Trophoblast cell (in vitro differentiated cells and primary cell): ENCODE measurements around the gene RASSF4.

Source experiments
- DNase-seq, 2 donors: peaks; one replicate each; pipeline ENCODE4 v3.0.0-alpha.2; 2016
- H2AFZ ChIP-seq: 2 replicates; pipeline ENCODE4 v1.6.1; 2013; ENCODE audit warnings: low read length, moderate library complexity, mild to moderate bottlenecking; ENCODE audit not compliant: insufficient read depth, poor library complexity
- H2AK5ac ChIP-seq: 2 replicates; pipeline ENCODE4 v1.6.1; 2013; ENCODE audit warnings: mild to moderate bottlenecking, low read length
- H2BK120ac ChIP-seq: 2 replicates; pipeline ENCODE4 v1.6.1; 2013; ENCODE audit warnings: low read length, mild to moderate bottlenecking, moderate library complexity; ENCODE audit not compliant: insufficient read depth, poor library complexity
- H2BK12ac ChIP-seq: 2 replicates; pipeline ENCODE4 v1.6.1; 2013; ENCODE audit warnings: mild to moderate bottlenecking, low read length, moderate library complexity
- H2BK5ac ChIP-seq: 2 replicates; pipeline ENCODE4 v1.6.1; 2013; ENCODE audit warnings: low read length, low read depth, moderate library complexity, mild to moderate bottlenecking; ENCODE audit not compliant: poor library complexity
- H3K14ac ChIP-seq: 2 replicates; pipeline ENCODE4 v1.6.1; 2013; ENCODE audit warnings: mild to moderate bottlenecking, low read length
- H3K18ac ChIP-seq: 2 replicates; pipeline ENCODE4 v1.6.1; 2013; ENCODE audit warnings: mild to moderate bottlenecking, low read length
- H3K23ac ChIP-seq: 2 replicates; pipeline ENCODE4 v1.6.1; 2013; ENCODE audit warnings: low read length
- H3K27ac ChIP-seq: 2 replicates; pipeline ENCODE4 v1.5.1; 2013; ENCODE audit warnings: low read depth, mild to moderate bottlenecking, inconsistent platforms, low read length, moderate library complexity
- H3K27me3 ChIP-seq: 2 replicates; pipeline ENCODE4 v1.6.1; 2013; ENCODE audit warnings: inconsistent platforms, mild to moderate bottlenecking, low read length, moderate library complexity; ENCODE audit not compliant: insufficient read depth
- H3K36me3 ChIP-seq, 2 experiments: 1 replicate in 1 of 2; 2 replicates in 1 of 2; pipeline ENCODE4 v1.6.1; 2013; ENCODE audit warnings: low read length in 2 of 2, mild to moderate bottlenecking in 2 of 2, moderate library complexity in 1 of 2; ENCODE audit not compliant: insufficient read depth in 2 of 2, control insufficient read depth in 1 of 2
- H3K4ac ChIP-seq: 2 replicates; pipeline ENCODE4 v1.6.1; 2013; ENCODE audit warnings: low read depth, mild to moderate bottlenecking, low read length, moderate library complexity
- H3K4me1 ChIP-seq, 2 experiments: 1 replicate in 1 of 2; 2 replicates in 1 of 2; pipeline ENCODE4 v1.6.1; 2013; ENCODE audit warnings: low read length in 2 of 2, mild to moderate bottlenecking in 2 of 2, moderate library complexity in 1 of 2; ENCODE audit not compliant: insufficient read depth in 2 of 2, control insufficient read depth in 1 of 2
- H3K4me2 ChIP-seq: 2 replicates; pipeline ENCODE4 v1.6.1; 2013; ENCODE audit warnings: inconsistent platforms, mild to moderate bottlenecking, low read length, moderate library complexity
- H3K4me3 ChIP-seq: 2 replicates; pipeline ENCODE4 v1.5.1; 2013; ENCODE audit warnings: mild to moderate bottlenecking, low read depth, low read length, inconsistent platforms
- H3K79me1 ChIP-seq: one replicate; pipeline ENCODE4 v1.6.1; 2013; ENCODE audit warnings: low read length
- H3K79me2 ChIP-seq: 2 replicates; pipeline ENCODE4 v1.6.1; 2013; ENCODE audit warnings: low read length, mild to moderate bottlenecking; ENCODE audit not compliant: control insufficient read depth, insufficient read depth, poor library complexity
- H3K9ac ChIP-seq: 2 replicates; pipeline ENCODE4 v1.6.1; 2013; ENCODE audit warnings: mild to moderate bottlenecking, low read length
- H3K9me3 ChIP-seq: 2 replicates; pipeline ENCODE4 v1.6.1; 2013; ENCODE audit warnings: low read depth, mild to moderate bottlenecking, control low read depth, inconsistent platforms, low read length; ENCODE audit not compliant: insufficient read depth
- H4K12ac ChIP-seq: 2 replicates; pipeline ENCODE4 v1.6.1; 2013; ENCODE audit warnings: low read depth, mild to moderate bottlenecking, low read length, moderate library complexity
- H4K8ac ChIP-seq: 2 replicates; pipeline ENCODE4 v1.6.1; 2013; ENCODE audit warnings: low read depth, mild to moderate bottlenecking, low read length, moderate library complexity
- H4K91ac ChIP-seq: one replicate; pipeline ENCODE4 v1.6.1; 2013; ENCODE audit warnings: low read depth, mild to moderate bottlenecking, low read length, moderate library complexity
- WGBS: extraction: QIAGEN DNeasy Blood & Tissue Kit; methylation state at CpG from one replicate; pipeline ENCODE4 v1.1.7; 2013; ENCODE audit warnings: missing lambda C conversion rate; ENCODE audit not compliant: insufficient read length, insufficient coverage; ENCODE audit errors: extremely low coverage; 5-methylcytosine and 5-hydroxymethylcytosine counted together

RASSF4 gene

DNA sequence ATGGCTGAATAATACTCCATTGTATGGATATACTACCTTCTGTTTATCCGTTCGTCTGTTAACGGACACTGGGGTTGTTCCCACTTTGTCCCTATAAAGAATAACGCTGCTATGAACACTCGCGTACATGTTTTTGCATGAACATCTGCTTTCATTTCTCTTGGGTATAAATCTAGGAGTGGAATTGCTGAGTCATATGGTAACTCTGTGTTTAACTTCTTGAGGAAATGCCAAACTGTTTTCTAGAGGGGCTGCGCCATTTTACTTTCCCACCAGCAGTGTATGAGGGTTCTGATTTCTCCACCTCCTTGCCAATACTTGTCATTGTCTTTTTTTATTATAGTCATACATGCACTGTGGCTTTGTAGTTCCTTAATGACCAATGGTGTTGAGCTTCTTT is 20.6 kb upstream of the RASSF4 start:
- no peak for DNase-seq
- Histone ChIP-seq H2BK120ac (no peak overlapping the region), H3K14ac (no peak overlapping the region), H3K18ac (no peak overlapping the region), H3K9ac (no peak overlapping the region), H4K8ac (no peak overlapping the region), H3K79me2 (peaks cover 2% of the 10 kb centered on the region), H4K91ac (no peak overlapping the region), H2BK12ac (no peak overlapping the region), H4K12ac (no peak overlapping the region), H2AFZ (no peak overlapping the region), H3K4me3 (no peak overlapping the region), H3K79me1 (peaks cover 16% of the 10 kb centered on the region), H3K4me1 (peaks cover 15 to 20% of the 10 kb centered on the region in 2 experiments), H2BK5ac (no peak overlapping the region), H3K36me3 (no peaks in the 10 kb centered on the region), H3K4me2 (no peak overlapping the region), H2AK5ac (no peak overlapping the region), H3K27ac (no peak overlapping the region), H3K27me3 (no peaks in the 10 kb centered on the region), H3K23ac (no peak overlapping the region), H3K4ac (no peak overlapping the region), H3K9me3 (no peaks in the 10 kb centered on the region)
- no CpG with 5 or more reads among the region's 7 CpGs for WGBS

DNA sequence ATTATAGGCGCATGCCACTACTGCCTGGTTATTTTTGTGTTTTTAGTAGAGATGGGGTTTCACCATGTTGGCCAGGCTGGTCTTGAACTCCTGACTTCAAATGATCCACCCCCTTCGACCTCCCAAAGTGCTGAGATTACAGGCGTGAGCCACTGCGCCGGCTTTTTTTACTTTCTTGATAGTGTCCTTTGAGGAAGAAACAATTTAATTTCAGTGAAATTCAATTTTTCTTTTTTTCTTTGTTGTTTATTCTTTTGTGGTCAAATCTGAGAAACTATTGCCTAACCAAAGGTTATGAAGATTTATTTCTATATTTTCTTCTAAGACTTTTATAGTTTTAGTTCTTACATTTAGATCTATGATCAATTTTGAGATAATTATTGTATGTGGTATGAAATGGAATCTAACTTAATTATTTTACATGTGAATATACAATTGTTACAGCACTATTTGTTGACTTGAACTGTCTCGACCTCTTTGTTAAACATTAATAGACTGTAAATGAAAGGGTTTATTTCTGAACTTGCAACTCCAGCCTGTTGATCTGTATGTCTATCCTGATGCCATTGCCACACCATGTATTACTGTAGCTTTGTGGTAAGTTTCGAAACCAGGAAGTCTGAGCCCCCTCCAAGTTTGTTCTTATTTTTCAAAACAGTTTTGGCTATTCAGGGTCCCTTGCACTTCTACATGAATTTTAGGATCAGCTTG is 19.8 kb upstream of the RASSF4 start:
- Histone ChIP-seq H4K91ac (no peak overlapping the region), H3K27ac (no peak overlapping the region), H3K9ac (no peak overlapping the region), H3K9me3 (no peaks in the 10 kb centered on the region), H3K14ac (no peak overlapping the region), H2BK12ac (no peak overlapping the region), H3K4me1 (peaks cover 7 to 11% of the 10 kb centered on the region in 2 experiments), H2AK5ac (no peak overlapping the region), H4K8ac (no peak overlapping the region), H2BK120ac (no peak overlapping the region), H3K4me3 (no peak overlapping the region), H3K18ac (no peak overlapping the region), H4K12ac (no peak overlapping the region), H3K23ac (no peak overlapping the region), H2BK5ac (no peak overlapping the region), H3K36me3 (no peaks in the 10 kb centered on the region), H2AFZ (no peak overlapping the region), H3K79me1 (peaks cover 8% of the 10 kb centered on the region), H3K27me3 (no peaks in the 10 kb centered on the region), H3K79me2 (peaks cover 2% of the 10 kb centered on the region), H3K4ac (no peak overlapping the region), H3K4me2 (no peak overlapping the region)
- WGBS = no CpG with 5 or more reads among the region's 7 CpGs
- no peak for DNase-seq

DNA sequence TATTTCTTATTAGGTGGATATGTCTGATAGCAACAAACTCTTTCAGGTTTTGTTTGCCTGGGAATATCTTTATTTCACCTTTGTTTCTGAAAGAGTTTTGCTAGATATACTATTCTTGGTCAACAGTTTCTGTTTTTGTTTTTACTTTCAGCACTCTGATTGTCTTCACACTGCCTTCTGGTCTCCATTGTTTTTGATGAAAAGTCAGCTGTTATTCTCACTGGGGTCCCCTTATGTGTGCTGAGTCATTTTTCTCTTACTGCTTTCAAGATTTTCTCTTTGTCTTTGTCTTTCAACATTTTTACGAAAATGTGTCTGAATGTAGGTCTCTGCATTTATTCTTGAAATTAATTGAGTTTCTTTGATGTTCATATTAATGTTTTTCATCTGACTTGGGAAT is 15.2 kb upstream of the RASSF4 start:
- H3K79me1 ChIP-seq = no peaks in the 10 kb centered on the region
- H3K36me3 ChIP-seq = no peaks in the 10 kb centered on the region
- H3K14ac ChIP-seq = no peak overlapping the region
- no peak overlapping the region for H3K4me3 ChIP-seq
- no peak overlapping the region for H4K12ac ChIP-seq
- H3K9me3 ChIP-seq = no peaks in the 10 kb centered on the region
- H4K8ac ChIP-seq = no peak overlapping the region
- H3K4ac ChIP-seq = no peak overlapping the region
- H3K18ac ChIP-seq = no peak overlapping the region
- H3K23ac ChIP-seq = no peak overlapping the region
- WGBS = no CpG with 5 or more reads among the region's 1 CpG
- no peak overlapping the region for H2BK5ac ChIP-seq
- no peak overlapping the region for H2BK120ac ChIP-seq
- no peak overlapping the region for H4K91ac ChIP-seq
- no peak overlapping the region for H3K4me2 ChIP-seq
- DNase-seq = no peak
- peaks cover 10 to 17% of the 10 kb centered on the region in 2 experiments for H3K4me1 ChIP-seq
- H2BK12ac ChIP-seq = no peak overlapping the region
- H2AFZ ChIP-seq = no peak overlapping the region
- no peaks in the 10 kb centered on the region for H3K27me3 ChIP-seq
- no peak overlapping the region for H3K27ac ChIP-seq
- H3K9ac ChIP-seq = no peak overlapping the region
- H3K79me2 ChIP-seq = no peaks in the 10 kb centered on the region
- H2AK5ac ChIP-seq = no peak overlapping the region

DNA sequence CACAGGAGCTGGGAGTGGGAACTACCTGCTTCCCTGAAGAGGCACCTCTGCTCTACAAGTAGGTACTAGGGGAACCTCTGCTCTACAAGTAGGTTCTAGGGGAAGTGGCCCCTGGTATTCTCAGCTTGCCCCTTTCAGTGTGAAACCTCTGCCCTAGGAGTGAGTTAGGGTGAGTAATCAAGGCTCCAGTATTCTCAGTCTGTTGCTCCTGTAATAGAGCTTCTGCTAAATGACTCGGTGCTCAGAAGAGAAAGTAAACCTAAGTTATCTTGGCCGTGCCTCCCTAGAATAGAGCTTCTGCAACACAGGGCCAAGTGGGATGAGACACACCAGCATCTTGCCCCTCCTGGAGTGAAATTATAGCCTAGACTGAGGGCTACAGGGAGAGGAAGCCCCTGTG is 13.4 kb upstream of the RASSF4 start:
- H3K23ac ChIP-seq = no peak overlapping the region
- H4K91ac ChIP-seq = no peak overlapping the region
- H4K12ac ChIP-seq = no peak overlapping the region
- H3K4ac ChIP-seq = no peak overlapping the region
- H3K4me3 ChIP-seq = no peak overlapping the region
- H3K9me3 ChIP-seq = no peaks in the 10 kb centered on the region
- no peak overlapping the region for H3K27ac ChIP-seq
- peaks cover 13 to 22% of the 10 kb centered on the region in 2 experiments for H3K4me1 ChIP-seq
- H2AK5ac ChIP-seq = no peak overlapping the region
- no peak overlapping the region for H3K4me2 ChIP-seq
- peak overlapping the region; percentile 62 for H3K14ac ChIP-seq
- WGBS = no CpG with 5 or more reads among the region's 2 CpGs
- H3K36me3 ChIP-seq = no peaks in the 10 kb centered on the region
- H3K9ac ChIP-seq = no peak overlapping the region
- DNase-seq = no peak
- no peak overlapping the region for H2AFZ ChIP-seq
- no peak overlapping the region for H4K8ac ChIP-seq
- no peaks in the 10 kb centered on the region for H3K27me3 ChIP-seq
- no peaks in the 10 kb centered on the region for H3K79me2 ChIP-seq
- H2BK5ac ChIP-seq = no peak overlapping the region
- H2BK120ac ChIP-seq = no peak overlapping the region
- no peak overlapping the region for H3K18ac ChIP-seq
- H2BK12ac ChIP-seq = no peak overlapping the region
- peaks cover 9% of the 10 kb centered on the region for H3K79me1 ChIP-seq
